ENCODE data around the gene PDE4B.
"Not testable (repeated sequence)": the region's sequence is repeated elsewhere in the genome, so short reads cannot be mapped to it uniquely, and the experiment has no call there.

Gene PDE4B

DNA sequence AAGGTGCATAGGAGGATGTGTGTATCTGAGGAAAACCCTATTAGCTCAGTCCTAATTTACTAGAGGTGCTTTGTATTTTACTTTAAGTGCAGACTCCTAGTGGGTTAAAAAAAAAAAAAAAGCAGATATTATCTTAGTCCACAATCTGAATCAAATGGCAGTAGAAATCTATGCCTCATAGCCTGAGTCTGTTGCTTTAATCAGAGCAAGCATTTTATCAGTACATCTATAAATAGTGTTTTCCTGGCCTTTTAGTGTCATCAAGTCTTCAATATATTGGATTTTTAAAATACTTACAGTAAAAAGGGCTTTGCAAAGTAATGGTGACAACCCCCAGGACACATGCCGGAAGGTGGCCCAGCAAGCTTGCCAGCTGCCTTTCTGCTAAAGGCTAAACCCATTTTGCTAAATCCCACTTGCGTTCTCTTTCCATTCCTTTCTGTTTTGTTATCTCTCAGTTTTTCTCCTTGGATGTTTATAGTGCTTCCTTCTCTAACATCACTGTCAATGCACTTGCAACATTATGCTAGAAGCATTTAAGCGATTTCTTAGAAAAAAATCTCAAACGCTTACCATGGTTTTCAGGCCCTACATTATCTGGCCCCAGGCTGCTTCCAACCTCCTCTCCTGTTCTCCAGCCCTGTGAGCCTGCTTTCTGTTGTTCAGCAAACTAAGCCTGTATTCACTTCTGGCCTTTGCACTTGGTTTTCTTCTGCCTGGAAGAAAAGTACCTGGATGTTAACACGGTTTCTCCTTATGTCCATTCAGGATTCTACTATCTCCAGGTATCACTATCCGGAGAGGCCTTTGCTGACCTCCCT is 206.3 kb downstream of the PDE4B start:
- no peak for DNase-seq

DNA sequence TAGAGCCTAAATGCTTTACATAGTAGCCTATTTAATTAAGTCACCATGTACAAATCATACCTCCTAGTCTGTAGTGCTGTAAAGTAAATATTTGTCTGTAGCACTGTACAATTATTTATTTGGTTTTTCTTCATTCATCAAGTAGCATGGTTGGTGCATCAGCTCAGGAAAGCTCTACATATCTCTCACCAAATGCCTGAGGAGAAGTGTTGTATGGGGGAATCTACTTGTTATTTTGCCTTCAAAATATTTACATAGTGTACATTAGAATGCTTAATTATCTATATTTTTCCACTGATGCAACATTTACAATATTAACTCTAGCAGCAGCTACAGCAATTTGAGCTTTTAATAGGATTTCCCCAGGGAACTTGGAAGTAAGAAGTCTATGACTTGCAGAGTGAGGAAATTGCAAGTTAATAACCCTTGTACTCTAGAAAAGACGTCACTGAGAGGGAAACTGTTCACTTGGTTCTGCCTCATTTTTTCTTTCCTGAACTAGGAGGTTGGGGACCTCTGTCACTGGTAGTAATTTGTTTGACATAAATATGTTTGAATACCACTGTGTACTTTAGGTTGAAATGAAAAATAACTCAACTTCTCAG is 207.4 kb downstream of the PDE4B start:
- DNase-seq, result no peak

DNA sequence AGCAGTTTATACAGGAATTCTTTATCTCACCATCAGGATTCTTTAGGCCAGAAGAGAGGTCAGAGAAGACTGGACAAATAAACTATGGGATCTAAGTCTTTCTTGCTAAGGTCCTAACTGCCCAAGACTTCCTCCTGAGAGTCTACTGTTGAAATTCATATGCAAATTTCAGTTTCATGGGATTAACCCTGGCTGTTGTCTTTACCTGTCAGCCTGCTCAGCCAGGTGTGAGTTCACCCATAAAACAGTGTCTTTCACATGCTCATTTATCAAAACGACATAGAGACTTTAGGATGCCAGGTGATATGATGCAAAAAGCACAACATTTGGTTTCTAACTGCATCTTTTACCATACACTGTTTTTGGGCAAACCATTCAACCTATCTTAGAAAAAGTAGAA is 211.0 kb downstream of the PDE4B start:
- DNase-seq, result no peak

DNA sequence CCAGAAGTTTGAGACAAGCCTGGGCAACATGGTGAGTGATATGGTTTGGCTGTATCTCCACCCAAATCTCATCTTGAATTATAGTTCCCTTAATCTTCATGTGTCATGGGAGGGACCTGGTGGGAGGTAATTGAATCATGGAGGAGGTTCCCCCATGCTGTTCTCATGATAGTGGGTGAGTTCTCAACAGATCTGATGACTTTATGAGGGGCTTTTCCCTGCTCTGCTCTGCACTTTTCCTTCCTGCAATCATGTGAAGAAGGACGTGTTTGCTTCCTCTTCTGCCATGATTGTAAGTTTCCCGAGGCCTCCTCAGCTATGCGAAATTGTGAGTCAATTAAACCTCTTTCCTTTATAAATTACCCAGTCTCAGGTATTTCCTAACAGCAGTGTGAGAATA is 213.8 kb downstream of the PDE4B start:
- DNase-seq, result not testable (repeated sequence)

DNA sequence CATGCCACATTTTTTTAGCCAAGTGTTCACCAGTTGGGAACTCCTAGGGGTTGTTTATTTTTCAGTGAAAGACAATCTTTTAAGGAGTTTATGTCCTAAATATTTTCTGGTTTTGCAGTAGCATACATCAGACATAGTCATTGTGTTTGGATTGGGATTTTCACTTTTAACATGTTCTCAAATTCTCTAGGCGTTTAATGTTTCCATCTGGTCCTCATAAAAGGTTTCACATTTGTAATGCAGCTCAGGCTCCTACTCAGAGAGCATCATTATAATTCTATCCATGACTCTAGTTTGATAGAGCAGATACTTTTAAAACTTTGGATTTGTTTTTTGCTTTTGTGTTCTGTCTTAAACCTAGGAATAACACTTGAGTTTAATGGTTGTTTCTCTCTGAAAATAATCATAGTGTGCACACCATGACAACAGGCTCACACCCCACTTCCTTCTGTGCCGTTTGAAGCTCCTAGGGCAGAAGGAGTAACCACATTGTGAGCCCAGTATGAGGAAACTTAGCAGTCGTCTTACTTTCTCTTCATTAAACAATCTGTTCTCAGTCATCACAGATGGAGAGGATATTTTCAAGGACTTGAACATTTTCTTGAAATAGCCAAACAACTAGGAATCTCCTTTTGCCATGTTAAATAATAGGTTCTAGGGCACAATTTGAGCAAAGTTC is 219.6 kb downstream of the PDE4B start:
- no peak for DNase-seq

DNA sequence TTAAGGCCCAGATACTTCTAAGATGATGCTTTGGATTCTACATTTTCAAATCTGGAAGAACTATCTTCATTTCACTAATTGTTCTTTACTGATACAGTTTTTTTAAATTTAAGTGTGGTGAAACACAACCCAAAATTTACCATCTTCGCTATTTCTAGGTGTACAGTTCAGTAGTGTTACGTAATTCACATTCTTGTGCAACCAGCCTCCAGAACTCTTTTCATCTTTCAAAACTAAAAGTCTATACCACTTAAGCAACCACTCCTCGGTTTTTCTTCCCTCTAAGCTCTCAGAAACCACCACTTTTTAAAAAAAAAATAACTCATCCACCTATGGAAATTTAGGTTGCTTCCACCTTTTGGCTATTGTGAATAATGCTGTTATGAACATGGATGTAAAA is 220.7 kb downstream of the PDE4B start:
- no peak for DNase-seq

DNA sequence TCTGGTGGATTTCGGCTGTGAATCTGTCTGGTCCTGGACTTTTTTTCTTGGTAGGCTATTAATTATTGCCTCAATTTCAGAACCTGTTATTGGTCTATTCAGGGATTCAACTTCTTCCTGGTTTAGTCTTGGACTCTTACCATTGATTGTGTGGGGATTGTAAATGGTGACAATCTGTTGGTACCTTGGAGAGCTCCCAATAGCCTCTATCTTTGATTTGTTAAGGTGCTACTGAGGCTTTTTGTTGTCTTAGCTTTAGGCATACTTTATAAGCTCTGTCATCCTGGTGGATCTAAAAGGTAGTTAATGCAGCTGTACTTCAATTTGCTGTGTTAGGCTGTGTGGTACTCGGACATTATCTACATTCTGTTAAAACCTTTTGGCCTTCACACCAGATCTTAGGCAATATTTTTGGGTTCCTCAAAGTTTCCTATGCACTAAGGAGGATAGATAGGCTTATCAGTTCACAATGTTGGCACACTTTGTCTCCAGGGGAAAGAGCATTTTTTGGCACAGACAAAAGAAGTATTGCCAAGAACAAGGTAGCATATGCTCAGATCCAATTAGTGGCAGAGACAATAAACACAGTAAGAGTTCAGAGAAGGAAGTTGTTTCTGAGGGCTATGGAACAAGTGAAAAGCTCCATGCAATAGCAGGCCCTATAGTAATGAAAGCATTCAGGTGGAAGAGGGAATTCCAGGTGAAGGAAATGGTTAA is 230.4 kb downstream of the PDE4B start:
- no peak for DNase-seq

DNA sequence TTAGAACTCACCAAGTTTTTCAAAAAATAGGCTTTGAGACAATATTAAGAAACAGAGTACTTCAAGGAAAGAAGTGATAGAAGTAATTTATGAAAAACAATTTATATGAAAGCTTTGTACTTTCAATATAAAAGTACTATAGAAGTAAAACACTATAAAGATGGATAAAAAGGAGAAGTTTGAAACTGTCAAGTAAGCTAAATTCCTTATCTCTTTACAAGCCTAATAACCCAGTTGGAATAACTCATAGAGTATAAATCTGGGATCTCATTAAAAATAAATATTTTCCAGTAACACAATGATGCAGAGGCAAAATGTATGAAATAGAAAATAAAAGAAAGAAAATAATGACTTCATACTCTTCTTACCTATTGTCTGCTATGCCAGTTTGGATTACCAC is 232.5 kb downstream of the PDE4B start:
- no peak for DNase-seq

DNA sequence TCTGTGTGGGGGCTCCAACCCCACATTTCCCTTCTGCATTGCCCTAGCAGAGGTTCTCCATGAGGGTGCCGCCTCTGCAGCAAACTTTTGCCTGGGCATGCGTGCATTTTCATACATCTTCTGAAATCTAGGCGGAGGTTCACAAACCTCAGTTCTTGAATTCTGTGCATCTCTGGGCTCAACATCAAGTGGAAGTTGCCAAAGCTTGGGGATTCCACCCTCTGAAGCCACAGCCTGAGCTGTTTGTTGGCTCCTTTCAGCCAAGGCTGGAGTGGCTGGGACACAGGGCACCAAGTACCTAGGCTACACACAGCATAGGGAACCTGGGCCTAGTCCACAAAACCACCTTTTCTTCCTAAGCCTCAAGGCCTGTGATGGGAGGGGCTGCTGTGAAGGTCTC is 235.3 kb downstream of the PDE4B start:
- DNase-seq, result no peak

DNA sequence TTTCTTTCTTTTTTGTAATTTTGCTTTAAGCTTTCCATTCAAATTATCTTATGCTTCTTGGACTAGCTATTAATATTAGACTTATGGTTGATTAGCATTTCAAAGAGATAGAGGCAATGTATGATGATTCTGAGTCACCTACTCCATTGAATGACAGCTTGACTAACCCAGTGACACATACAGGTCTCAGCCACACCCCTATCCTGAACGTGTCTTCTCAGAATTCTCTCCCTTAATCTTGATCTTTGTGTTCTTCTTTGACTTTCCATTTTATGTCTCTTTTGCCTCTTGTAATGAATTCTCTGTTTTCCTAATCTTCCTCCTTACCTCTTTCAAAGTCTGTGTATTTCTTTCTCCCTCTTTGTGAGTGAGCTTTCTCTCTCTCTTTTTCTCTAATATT is 241.1 kb downstream of the PDE4B start:
- DNase-seq, result no peak

DNA sequence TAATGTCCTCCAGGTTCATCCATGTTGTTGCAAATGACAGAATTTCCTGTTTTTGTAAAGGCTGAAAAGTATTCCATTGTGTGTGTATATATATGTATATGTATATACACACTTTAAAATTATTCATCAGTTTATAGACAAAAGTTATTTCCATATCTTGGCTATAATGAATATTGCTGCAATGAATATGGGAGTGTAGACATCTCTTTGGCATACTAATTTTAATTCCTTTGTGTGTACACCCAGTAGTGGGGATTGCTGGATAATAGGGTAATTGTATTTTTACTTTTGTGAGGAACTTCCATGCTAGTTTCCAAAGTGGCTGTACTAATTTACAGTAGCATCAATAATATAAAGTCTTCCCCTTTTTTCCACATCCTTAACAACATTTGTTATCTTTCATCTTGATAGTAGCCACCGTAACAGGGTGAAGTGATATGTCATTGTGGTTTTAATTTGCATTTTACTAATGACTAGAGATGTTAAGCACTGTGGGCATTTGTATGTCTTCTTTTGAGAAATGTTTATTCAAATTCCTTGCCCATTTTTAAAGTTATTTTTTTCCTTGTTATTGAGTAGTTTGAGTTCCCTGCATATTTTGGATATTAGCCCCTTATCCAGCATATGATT is 243.0 kb downstream of the PDE4B start:
- no peak for DNase-seq

DNA sequence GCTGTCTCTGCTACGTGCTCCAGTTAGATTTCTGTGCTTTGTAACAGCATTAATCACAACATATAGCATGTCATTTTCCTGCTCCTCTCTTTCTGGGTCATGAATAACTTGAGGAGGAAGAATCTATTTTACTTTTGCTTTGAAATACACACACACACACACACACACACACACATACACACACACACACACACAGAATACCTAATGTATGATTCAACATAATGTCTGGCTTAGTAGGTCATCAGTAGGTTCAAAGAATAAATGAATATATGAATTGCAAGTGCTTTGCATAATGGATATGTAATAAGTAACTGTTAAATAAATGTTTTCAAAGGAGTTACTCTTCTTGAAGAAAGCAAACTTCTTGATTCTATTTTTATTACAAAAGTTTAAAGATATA is 249.0 kb downstream of the PDE4B start:
- no peak for DNase-seq

DNA sequence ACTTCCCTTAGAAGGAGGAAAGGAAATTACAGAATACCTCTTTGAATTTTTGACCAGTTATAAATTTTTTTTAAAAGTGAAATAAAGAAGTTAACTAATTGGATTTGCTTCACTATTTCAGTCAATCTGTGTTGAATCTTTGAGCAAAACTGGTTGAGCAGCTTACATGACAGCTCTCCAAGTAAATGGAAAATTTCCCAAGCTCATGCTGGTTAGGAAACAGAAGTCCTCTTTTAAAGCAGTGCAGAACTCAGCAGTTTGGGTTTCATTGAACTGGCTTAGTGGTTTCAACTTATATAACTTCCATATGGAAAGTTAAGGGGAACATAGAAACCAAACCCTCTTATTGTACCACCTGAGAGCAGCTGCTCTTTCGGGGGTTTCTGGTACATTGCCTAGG is 250.5 kb downstream of the PDE4B start:
- DNase-seq, result no peak

DNA sequence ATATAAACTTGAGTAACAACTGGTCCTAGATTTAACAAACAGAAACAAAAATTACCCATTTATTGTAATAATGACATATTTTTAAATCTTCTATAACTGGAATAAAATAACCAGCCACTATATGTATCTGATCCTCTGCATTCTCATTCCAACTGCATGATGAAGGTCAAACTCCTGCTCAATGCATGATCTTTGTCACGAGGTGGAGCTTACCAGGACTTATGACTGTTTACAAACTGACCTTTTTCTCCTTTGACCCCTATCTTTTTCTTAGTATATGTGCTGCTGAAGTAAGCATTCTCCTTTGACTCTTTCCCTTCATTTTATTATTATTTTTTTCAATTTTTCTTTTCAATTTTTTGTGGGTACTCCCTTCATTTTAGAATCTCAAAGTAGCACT is 252.2 kb downstream of the PDE4B start:
- DNase-seq, result no peak

DNA sequence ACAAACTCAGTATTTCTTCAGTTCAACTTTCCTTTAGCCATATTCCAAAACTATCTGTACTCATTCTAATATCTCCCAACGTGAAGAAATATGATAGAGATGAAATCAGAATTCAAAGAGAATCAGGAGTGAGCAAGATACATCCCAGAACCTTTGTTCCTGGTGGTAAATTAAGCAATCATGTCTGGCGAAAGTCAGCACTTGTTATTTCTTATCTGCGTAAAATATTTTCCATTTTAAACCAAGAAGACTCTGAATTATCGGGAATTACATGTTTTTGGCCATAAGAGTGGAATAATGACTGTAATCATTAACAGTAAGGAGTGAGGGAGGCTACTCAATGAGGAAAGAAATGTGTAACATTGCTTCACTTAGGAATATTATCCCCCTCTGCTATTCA is 253.7 kb downstream of the PDE4B start:
- no peak for DNase-seq

DNA sequence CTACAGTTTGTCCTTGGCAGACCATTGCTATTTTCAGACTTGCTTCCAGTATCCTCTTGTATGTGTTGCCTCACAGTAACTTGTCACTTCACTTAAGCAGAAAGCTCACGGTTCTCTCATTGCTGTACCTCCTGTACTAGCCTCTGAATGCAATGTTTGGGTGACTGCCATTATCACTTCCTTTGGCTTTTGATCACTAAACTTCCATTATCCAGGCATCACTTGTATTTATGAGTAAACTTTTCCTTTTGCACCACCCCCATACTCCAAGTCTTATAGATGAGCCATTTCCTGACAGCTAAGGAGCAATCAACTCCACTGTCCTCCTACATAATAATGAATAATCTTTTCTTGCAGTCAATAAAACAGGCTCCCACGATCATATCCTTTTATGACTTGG is 255.3 kb downstream of the PDE4B start:
- no peak for DNase-seq

DNA sequence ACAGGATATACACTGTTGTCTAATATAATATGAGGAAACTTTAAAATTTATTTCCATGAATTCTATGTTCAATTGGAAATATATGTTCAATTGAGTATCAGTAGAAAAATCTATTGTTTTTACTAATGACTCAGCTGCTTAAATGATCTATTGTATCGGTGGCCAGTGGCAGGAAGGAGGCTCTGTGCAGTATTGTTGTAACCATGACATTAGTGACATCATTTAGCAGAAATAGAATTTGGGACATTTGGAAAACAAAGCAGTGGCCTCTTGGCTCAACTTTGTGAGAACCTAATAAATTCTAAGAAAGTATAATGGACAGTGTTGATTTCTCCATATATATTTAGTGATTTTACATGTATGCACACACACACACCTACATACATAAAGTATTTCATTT is 257.4 kb downstream of the PDE4B start:
- DNase-seq, result no peak

DNA sequence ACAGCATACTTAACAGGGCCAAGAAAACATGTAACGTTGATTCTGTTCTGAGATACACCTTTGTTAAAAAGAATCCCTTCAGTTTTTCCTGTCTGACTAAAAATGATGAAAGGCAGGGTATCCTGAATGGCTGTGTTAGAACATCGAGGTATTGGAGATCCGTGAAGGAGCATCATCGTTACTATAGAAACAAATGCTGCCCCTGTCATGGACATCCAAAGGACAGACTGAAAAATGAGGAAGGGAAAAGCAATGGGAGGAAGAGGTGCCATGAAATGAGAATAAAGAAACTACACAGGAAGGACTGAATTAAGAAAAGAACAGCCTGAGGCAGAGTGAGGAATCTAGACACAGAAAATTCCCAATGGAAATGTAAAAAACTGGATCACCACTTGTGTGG is 257.9 kb downstream of the PDE4B start:
- no peak for DNase-seq

DNA sequence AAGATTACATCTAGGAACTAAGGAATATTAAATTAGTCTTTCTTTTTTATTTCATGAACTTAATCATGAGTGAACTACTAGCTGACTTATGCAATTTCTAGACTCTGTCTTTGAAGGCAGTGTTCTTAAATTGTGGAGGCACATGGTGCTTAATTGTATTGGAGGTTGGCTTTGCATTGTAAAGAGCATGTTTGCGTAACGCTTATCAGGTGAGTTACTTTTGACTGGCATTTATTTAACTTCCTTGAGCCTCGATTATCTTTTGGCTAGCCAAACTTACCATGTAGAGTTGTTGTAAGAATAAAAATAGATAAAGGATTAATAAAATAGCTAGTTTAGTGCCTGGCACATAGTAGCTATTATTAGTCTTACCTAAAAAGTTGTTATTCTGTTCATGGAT is 262.4 kb downstream of the PDE4B start:
- no peak for DNase-seq

DNA sequence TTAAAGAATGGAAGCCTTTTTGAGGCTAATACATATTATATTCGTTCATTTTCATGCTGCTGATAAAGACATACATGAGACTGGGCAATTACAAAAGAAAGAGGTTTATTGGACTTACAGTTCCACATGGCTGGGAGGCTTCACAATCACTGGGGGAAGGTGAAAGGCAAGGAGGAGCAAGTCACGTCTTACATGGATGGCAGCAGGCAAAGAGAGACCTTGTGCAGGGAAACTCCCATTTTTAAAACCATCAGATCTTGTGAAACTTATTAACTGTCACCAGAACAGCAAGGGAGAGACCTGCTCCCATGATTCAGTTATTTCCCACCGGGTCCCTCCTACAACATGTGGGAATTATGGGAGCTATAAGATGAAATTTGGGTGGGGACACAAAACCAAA is 264.8 kb downstream of the PDE4B start:
- not testable (repeated sequence) for DNase-seq

DNA sequence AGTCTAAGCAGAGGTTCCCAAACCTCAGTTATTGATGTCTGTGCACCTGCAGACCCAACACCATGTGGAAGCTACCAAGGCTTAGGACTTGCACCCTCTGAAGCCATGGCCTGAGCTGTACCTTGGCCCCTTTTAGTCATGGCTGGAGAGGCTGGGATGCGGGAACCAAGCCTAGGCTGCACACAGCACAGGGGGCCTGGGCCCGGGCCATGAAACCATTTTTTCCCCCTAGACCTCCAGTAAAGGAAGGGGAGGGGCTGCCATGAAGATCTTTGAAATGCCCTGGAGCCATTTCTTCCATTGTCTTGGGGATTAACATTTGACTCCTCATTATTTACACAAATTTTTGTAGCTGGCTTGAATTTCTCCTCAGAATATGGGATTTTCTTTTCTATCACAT is 265.9 kb downstream of the PDE4B start:
- no peak for DNase-seq

DNA sequence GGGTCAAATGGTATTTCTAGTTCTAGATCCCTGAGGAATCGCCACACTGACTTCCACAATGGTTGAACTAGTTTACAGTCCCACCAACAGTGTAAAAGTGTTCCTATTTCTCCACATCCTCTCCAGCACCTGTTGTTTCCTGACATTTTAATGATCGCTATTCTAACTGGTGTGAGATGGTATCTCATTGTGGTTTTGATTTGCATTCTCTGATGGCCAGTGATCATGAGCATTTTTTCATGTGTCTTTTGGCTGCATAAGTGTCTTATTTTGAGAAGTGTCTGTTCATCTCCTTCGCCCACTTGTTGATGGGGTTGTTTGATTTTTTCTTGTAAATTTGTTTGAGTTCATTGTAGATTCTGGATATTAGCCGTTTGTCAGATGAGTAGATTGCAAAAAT is 274.5 kb downstream of the PDE4B start:
- not testable (repeated sequence) for DNase-seq
